H1 (cell line): ENCODE results near the gene OR51G2. TPM values are rescaled to one million over a fixed set of nuclear protein-coding genes. Genes with fewer than 3 reads are reported as not detected.

Source experiments
- ASH2L ChIP-seq: fragments of 200-600, 300-600 bp; sonication (generic); IDR thresholded peaks from one replicate; pipeline ENCODE4 v1.7.1; 2017; ENCODE audit warnings: low read length
- CBX8 ChIP-seq: fragments of 300-800, 300-1000 bp; sonication (generic); IDR thresholded peaks from 2 replicates; pipeline ENCODE4 v1.7.1; 2016; ENCODE audit warnings: low read depth, low read length, borderline replicate concordance
- GTF2F1 ChIP-seq: IDR thresholded peaks from 2 replicates; pipeline ENCODE4 v1.6.1; 2012; ENCODE audit warnings: low read depth, low read length, improper control_type of control experiment, borderline replicate concordance
- HDAC2 ChIP-seq, 2 experiments: fragments of 300-600 bp in 1 of 2; sonication (generic) in 1 of 2; IDR thresholded peaks; 2 replicates each; pipeline ENCODE4 v1.6.1; 2011 to 2012; ENCODE audit warnings: low read depth in 2 of 2, low read length in 2 of 2, mild to moderate bottlenecking in 2 of 2, moderate library complexity in 2 of 2, borderline replicate concordance in 1 of 2, inconsistent platforms in 1 of 2
- HDAC6 ChIP-seq: IDR thresholded peaks from one replicate; pipeline ENCODE4 v1.7.1; 2012; ENCODE audit warnings: low read depth, mild to moderate bottlenecking, inconsistent platforms, low read length, moderate library complexity
- JUN ChIP-seq: IDR thresholded peaks from 2 replicates; pipeline ENCODE4 v1.6.1; 2011; ENCODE audit warnings: low read depth, mild to moderate bottlenecking, improper control_type of control experiment, low read length
- MAFK ChIP-seq: IDR thresholded peaks from 2 replicates; pipeline ENCODE4 v1.6.1; 2012; ENCODE audit warnings: low read depth, mild to moderate bottlenecking, improper control_type of control experiment, low read length
- NANOG ChIP-seq: IDR thresholded peaks from 2 replicates; pipeline ENCODE4 v1.6.1; 2011; ENCODE audit warnings: low read length, low read depth, mild to moderate bottlenecking, inconsistent platforms; ENCODE audit not compliant: insufficient read depth, poor library complexity, severe bottlenecking
- SUZ12 ChIP-seq: fragments of 200-600 bp; sonication (generic); IDR thresholded peaks from 2 replicates; pipeline ENCODE4 v1.6.1; 2012; ENCODE audit warnings: mild to moderate bottlenecking, inconsistent platforms, low read length, moderate library complexity, mixed read lengths
- polyA plus RNA-seq, 7 experiments: library from polyadenylated mRNA; depleted of rRNA in 3 of 7; stranded (reverse) in 5 of 7; unstranded in 2 of 7; fragments of >200 nt in 5 of 7; fragments of 200-250 nt in 2 of 7; gene quantifications; 1 replicate in 5 of 7; 2 replicates in 1 of 7; 4 replicates in 1 of 7; pipeline versions ENCODE4 v1.2.1 to v1.2.3, GENCODE V29; 2011 to 2013; ENCODE audit warnings: missing spikeins in 2 of 7, mixed read lengths in 2 of 7
- total RNA-seq: library from RNA; stranded (reverse); fragmentation: NEBNext Ultra II Directional; extraction: Animal tissue kit (Norgen Biotek cat#: 25700); gene quantifications from 2 replicates; pipeline ENCODE4 v1.2.1, GENCODE V29; 2021
- TF ChIP-seq, protein P1 (sequence below): fragments of 300-600 bp; sonication (generic); IDR thresholded peaks from 2 replicates; pipeline ENCODE4 v1.7.1; 2012; ENCODE audit warnings: low read length, moderate library complexity, mild to moderate bottlenecking, inconsistent platforms; ENCODE audit not compliant: insufficient replicate concordance

Gene OR51G2
- total and polyA plus RNA-seq, 2 of the 8 experiments (the other 6 are each of a cell fraction or from before 2014, with no cell fraction given), result not detected

DNA sequence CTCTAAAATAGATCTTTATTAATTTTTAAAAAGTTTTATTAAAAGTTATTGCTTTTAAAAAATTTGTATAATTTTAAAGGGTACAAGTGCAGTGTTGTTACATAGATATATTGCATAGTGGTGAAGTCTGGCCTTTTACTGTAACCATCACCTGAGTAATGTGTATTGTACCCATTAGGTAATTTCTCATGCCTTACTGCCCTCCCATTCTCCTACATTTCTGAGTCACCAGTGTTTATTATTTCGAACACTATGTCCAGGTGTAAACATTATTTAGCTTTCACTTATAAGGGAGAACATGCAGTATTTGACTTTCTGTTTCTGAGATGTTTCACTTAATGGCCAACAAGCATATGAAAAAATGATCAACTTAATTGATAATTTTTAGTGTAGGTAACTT is 2.6 kb upstream of the OR51G2 start (continued):
- TF ChIP-seq, protein P1, sequence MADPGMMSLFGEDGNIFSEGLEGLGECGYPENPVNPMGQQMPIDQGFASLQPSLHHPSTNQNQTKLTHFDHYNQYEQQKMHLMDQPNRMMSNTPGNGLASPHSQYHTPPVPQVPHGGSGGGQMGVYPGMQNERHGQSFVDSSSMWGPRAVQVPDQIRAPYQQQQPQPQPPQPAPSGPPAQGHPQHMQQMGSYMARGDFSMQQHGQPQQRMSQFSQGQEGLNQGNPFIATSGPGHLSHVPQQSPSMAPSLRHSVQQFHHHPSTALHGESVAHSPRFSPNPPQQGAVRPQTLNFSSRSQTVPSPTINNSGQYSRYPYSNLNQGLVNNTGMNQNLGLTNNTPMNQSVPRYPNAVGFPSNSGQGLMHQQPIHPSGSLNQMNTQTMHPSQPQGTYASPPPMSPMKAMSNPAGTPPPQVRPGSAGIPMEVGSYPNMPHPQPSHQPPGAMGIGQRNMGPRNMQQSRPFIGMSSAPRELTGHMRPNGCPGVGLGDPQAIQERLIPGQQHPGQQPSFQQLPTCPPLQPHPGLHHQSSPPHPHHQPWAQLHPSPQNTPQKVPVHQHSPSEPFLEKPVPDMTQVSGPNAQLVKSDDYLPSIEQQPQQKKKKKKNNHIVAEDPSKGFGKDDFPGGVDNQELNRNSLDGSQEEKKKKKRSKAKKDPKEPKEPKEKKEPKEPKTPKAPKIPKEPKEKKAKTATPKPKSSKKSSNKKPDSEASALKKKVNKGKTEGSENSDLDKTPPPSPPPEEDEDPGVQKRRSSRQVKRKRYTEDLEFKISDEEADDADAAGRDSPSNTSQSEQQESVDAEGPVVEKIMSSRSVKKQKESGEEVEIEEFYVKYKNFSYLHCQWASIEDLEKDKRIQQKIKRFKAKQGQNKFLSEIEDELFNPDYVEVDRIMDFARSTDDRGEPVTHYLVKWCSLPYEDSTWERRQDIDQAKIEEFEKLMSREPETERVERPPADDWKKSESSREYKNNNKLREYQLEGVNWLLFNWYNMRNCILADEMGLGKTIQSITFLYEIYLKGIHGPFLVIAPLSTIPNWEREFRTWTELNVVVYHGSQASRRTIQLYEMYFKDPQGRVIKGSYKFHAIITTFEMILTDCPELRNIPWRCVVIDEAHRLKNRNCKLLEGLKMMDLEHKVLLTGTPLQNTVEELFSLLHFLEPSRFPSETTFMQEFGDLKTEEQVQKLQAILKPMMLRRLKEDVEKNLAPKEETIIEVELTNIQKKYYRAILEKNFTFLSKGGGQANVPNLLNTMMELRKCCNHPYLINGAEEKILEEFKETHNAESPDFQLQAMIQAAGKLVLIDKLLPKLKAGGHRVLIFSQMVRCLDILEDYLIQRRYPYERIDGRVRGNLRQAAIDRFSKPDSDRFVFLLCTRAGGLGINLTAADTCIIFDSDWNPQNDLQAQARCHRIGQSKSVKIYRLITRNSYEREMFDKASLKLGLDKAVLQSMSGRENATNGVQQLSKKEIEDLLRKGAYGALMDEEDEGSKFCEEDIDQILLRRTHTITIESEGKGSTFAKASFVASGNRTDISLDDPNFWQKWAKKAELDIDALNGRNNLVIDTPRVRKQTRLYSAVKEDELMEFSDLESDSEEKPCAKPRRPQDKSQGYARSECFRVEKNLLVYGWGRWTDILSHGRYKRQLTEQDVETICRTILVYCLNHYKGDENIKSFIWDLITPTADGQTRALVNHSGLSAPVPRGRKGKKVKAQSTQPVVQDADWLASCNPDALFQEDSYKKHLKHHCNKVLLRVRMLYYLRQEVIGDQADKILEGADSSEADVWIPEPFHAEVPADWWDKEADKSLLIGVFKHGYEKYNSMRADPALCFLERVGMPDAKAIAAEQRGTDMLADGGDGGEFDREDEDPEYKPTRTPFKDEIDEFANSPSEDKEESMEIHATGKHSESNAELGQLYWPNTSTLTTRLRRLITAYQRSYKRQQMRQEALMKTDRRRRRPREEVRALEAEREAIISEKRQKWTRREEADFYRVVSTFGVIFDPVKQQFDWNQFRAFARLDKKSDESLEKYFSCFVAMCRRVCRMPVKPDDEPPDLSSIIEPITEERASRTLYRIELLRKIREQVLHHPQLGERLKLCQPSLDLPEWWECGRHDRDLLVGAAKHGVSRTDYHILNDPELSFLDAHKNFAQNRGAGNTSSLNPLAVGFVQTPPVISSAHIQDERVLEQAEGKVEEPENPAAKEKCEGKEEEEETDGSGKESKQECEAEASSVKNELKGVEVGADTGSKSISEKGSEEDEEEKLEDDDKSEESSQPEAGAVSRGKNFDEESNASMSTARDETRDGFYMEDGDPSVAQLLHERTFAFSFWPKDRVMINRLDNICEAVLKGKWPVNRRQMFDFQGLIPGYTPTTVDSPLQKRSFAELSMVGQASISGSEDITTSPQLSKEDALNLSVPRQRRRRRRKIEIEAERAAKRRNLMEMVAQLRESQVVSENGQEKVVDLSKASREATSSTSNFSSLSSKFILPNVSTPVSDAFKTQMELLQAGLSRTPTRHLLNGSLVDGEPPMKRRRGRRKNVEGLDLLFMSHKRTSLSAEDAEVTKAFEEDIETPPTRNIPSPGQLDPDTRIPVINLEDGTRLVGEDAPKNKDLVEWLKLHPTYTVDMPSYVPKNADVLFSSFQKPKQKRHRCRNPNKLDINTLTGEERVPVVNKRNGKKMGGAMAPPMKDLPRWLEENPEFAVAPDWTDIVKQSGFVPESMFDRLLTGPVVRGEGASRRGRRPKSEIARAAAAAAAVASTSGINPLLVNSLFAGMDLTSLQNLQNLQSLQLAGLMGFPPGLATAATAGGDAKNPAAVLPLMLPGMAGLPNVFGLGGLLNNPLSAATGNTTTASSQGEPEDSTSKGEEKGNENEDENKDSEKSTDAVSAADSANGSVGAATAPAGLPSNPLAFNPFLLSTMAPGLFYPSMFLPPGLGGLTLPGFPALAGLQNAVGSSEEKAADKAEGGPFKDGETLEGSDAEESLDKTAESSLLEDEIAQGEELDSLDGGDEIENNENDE, result no peak
- no peak for TF ChIP-seq NANOG
- no peak for TF ChIP-seq ASH2L
- no peak for TF ChIP-seq MAFK
- TF ChIP-seq CBX8, result no peak
- TF ChIP-seq JUN, result no peak
- TF ChIP-seq HDAC6, result no peak
- no peak for TF ChIP-seq GTF2F1
- TF ChIP-seq HDAC2 (IDR thresholded peaks at IDR 0.05; ENCODE audit: borderline replicate concordance in 1 of 2, low read depth in 2 of 2, low read length in 2 of 2), result no peak
- TF ChIP-seq SUZ12, result no peak
